GM13977 (cell line): ENCODE results near the gene LSM5.

Experiments used
- DNase-seq: peaks from one replicate; pipeline ENCODE4 v3.0.0; 2012; ENCODE audit warnings: low spot score
- in situ Hi-C: fragments of 300-500 bp; cut with MboI; formaldehyde crosslinking; loops from one replicate; pipeline ENCODE4 v1.12.0; 2022; ENCODE audit warnings: low sequenced_read_pairs, low pct_unique_long_range_greater_than_20kb, mixed read lengths, inconsistent platforms; ENCODE audit not compliant: unreplicated experiment
- TF ChIP-seq, protein P1 (sequence below): IDR thresholded peaks from 2 replicates; pipeline ENCODE4 v1.5.1; 2012; ENCODE audit warnings: mild to moderate bottlenecking, control low read depth; ENCODE audit not compliant: insufficient read depth; ENCODE audit errors: extremely low read depth, missing control alignments

LSM5 gene

DNA sequence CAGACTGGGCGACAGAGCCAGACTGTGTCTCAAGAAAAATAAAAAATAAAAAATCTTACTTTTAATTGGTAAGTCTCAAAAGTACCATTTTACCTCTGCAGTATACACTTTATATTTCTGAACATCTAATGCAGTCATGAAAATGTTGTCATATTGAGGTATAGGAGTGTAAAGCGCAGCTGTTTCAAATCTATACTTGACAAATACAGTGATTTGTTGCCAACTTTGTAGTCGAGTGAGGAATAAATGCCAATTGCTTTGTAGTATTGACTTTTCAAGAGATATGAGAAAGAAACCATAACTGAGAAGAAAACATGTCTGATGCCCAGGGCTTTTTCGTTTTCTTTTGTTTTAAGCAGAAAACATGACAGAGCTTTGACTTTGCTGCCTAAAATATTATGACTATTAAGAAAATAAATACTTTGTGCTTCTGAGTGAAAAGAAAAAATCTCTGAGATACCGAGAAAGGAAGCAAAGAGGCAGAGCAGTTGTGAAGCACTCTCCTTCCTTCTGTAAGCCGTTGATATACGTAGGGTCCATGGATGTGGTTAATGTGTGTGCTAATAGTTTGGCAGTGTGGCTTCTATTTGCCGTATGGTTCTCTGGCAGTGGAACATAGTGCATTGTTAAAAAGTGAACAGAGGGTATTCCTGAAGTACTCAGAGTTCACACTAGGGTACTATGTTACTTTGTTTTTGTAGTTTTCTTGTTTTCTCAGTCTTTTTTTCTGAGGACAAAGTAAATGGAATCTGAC is 43.3 kb upstream of the LSM5 start:
- in situ Hi-C loops, result no loop called here
- no peak for DNase-seq
- TF ChIP-seq, protein P1, sequence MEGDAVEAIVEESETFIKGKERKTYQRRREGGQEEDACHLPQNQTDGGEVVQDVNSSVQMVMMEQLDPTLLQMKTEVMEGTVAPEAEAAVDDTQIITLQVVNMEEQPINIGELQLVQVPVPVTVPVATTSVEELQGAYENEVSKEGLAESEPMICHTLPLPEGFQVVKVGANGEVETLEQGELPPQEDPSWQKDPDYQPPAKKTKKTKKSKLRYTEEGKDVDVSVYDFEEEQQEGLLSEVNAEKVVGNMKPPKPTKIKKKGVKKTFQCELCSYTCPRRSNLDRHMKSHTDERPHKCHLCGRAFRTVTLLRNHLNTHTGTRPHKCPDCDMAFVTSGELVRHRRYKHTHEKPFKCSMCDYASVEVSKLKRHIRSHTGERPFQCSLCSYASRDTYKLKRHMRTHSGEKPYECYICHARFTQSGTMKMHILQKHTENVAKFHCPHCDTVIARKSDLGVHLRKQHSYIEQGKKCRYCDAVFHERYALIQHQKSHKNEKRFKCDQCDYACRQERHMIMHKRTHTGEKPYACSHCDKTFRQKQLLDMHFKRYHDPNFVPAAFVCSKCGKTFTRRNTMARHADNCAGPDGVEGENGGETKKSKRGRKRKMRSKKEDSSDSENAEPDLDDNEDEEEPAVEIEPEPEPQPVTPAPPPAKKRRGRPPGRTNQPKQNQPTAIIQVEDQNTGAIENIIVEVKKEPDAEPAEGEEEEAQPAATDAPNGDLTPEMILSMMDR, result no peak

DNA sequence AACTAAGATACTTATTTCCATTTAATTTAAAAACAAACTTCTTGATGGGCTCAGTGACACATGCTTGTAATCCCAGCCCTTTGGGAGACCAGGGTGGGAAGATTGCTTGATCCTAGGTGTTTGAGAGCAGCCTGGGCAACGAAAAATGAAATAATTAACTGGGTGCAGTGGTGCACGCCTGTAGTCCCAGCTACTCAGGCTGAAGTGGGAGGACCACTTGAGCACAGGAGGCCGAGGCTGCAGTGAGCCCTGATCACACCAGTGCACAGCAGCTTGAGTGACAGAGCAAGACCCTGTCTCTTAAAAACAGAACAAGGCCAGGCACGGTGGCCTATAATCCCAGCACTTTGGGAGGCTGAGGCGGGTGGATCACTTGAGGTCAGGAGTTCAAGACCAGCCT is 42.5 kb upstream of the LSM5 start:
- in situ Hi-C loops, result no loop called here
- TF ChIP-seq, protein P1, result no peak

DNA sequence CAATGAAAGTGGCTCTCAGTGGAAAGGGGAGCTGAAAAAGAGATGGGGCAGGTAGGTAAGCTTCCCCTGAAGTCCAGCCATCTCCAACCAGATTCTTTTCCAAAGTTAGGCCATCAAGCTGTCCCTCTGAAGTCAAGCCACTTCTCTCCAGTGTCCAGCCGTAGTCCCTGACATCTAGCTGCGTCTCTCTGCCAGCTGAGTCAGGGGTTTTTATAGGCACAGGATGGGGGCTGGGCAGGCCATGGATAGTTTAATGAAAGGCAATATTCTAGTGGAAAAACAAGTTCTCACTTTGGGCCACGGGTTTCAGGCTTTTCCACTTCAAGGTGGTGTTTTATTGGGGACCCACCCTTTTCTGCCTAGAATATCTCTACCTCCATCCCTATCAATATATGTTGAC is 41.9 kb upstream of the LSM5 start:
- in situ Hi-C loops, result no loop called here
- DNase-seq, result no peak
- TF ChIP-seq, protein P1, result no peak

More for the DNA sequence above, 42.5 kb upstream of the LSM5 start:
- no peak for DNase-seq

DNA sequence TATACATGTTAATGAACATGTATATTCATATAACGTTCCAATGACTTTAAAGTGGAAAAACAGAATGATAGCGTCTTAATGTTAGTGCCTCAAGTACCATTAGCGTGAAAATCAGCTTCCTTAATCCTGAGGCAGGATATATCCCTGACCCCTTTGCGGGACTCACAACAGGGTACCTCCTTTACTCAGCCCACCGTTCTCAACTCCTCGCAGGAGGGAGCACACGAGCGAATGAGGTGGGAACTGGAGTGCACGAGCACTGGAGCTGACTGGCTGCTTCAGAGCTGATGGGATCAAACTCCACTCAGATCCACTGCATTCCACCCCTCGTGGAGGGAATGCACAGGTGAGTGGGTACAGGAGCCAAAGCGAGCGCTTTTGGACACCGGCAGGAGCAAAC is 41.2 kb upstream of the LSM5 start:
- no peak for DNase-seq
- TF ChIP-seq, protein P1, result no peak
- in situ Hi-C loops, result no loop called here

DNA sequence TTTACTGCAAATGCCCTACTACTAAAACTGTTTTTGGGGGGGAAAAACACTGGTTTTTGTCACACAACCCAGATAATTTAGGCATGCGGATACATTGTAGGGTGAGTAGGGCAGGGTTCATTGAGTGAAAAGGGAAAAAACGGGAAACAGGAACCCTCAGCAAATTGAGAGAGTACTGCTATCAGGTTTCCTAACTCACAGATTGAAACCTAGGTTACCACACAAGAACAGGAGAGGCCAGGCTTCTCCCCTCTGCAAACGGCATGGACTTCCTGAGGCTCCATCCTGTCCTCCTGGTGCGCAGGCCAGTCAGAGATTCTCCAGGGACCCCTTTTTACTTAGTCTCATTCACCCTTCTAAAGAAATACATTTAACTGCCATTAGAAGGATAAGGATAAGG is 35.7 kb upstream of the LSM5 start:
- TF ChIP-seq, protein P1, result no peak
- in situ Hi-C loops, result no loop called here
- DNase-seq, result no peak

DNA sequence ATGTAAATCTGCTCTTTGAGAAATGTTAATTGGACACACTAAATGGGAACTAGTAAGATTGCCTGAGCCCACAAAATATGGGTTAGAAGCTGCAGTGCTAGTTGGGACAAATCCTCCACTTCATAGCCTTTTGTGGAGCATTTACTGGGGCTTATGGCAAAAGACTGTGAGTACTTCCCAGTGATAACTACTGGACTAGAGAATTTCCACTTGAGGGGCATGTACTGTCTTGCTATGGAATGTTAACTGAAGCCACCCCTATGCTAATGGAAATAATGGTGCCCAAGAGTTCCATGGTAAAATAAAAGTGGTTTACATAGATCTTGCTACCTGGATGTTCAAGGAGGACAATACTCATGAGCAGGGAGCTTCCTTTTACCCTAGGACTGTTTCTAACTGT is 34.5 kb upstream of the LSM5 start:
- in situ Hi-C loops, result no loop called here
- TF ChIP-seq, protein P1, result no peak
- no peak for DNase-seq
